GM18520 (cell line): ENCODE data around the gene MAP3K5.

Experiments used
- ATAC-seq: cut with Tn5 transposase; IDR thresholded peaks from one replicate; pipeline ENCODE4 v1.9.1; 2021; ENCODE audit not compliant: unreplicated experiment

MAP3K5 gene

GRCh38 chr6:136751991-136752390, 40.3 kb downstream of the MAP3K5 start:
- no peak for ATAC-seq

GRCh38 chr6:136751522-136751956, 40.7 kb downstream of the MAP3K5 start:
- ATAC-seq, result peak; percentile 92

GRCh38 chr6:136750696-136751521, 41.4 kb downstream of the MAP3K5 start:
- no peak for ATAC-seq

- ATAC-seq, result no peak
Measured at GRCh38 chr6:136749359-136749997, 42.8 kb downstream of the MAP3K5 start.

GRCh38 chr6:136747507-136747906, 44.8 kb downstream of the MAP3K5 start:
- ATAC-seq, result no peak

DNA sequence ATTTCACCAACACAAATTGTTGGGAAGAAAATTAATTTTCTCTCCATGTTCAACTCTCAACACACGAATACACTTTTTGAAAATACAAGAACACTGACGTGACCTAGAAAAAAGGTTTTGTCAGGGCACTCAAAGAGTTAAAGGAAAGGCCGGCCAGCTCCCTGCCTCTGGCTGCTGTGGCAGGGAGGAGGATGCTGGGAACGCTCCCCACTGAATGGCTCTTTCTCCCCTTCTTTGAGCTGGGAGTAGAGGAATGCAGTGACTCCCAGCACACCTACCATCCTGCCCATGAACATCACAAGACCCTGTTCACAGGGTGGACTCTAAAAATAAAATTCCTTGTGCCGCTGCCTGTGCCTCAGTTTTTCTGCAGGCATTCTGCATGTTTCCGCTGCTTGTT, 47.0 kb downstream of the MAP3K5 start:
- no peak for ATAC-seq

DNA sequence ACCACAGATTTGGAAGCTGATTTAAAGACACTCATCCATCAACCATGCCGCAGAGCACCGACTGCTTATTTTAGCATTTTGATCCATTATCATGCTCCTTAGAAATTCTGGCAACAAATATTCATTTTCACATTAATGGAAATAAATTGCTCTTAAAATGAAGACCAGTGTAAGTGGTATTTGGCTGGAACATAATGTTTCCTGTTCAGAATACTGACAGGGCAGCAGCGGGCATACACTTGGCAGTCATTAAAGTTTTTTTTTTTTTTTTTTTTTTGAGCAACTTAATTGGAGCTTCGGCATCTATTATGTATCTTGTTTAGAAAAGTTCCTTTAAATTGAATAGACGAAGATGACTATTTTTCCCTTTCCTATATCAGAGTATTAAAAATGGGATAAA, 47.4 kb downstream of the MAP3K5 start:
- no peak for ATAC-seq

DNA sequence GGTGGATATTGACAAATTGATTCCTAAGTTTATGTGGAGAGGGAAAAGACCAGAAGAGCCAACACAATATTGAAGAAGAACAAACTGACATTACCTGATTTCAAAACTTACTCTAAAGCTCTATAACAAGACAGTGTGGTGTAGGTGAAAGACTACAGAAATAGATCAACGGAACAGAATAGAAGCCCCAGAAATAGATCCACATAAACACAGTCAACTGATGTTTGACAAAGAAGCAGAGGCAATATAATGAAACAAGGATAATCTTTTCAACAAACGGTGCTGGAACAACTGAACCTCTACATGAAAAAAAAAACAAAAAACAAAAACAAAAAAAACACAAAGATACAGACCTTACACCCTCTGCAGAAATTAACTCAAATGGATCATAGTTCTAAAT, 50.2 kb downstream of the MAP3K5 start:
- ATAC-seq, result no peak

DNA sequence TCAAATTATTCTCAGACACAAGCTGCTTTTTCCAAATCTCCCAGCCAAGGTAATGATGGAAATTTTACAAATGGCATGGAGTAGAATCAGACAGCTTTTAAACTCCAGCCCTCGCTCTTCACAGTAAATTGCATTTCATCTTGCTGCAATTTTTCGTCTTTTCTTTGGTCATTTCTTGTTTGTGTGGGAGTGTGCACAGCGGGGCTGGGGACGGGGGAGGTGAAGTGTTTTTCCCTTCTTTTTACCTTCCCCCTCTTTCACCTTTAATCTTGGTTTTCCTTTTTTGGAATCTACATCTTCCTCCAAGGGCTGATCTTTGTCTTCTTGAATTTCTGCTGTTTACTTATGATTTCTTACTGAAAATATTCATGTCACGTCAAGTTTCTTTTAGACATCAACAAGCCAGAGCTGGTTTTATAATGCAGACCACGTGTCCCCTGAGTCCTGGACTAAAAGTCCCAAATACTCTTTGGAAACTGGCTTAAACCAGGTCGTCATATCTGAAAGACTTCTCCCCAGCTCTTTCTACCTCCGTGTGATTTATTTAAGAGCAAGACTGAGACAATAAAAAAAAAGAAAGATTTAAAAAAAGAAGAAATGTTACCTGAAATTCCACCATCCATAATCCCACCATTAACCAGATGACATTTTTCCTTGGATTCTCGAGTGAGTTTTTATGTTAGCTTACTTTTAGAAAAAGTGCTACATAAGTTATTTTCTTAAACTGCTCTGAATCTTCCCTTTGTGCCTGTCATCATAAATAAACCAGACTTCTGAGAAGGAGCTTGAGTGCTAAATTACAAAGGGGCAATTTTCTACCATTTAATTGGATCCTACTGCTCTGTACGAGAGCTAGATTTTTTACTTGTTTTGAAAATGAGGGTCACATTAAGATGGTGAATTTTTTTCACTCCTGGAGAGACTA, 52.0 kb downstream of the MAP3K5 start:
- ATAC-seq, result no peak

- ATAC-seq, result no peak
Measured at GRCh38 chr6:136739501-136739900, 52.8 kb downstream of the MAP3K5 start.

DNA sequence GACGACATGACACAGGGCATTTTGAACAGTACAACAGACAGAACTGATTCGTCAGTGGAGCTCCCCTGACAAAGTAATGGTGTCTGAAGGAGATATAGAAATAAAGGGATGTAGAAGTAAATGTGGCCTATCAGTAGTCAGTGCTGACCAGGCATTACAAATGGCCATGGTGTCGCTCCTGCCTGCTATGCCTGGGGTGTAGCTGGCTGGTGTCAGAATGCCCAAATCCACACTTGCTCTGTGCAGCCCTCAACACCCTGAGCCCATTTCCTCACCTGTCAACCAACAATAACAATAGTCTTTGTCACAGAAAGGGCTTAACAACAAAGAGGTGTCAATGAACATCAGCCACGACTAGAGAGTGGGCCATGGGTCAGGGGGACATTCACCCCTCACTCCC, 53.2 kb downstream of the MAP3K5 start:
- no peak for ATAC-seq

GRCh38 chr6:136738692-136739057, 53.6 kb downstream of the MAP3K5 start:
- ATAC-seq, result no peak

DNA sequence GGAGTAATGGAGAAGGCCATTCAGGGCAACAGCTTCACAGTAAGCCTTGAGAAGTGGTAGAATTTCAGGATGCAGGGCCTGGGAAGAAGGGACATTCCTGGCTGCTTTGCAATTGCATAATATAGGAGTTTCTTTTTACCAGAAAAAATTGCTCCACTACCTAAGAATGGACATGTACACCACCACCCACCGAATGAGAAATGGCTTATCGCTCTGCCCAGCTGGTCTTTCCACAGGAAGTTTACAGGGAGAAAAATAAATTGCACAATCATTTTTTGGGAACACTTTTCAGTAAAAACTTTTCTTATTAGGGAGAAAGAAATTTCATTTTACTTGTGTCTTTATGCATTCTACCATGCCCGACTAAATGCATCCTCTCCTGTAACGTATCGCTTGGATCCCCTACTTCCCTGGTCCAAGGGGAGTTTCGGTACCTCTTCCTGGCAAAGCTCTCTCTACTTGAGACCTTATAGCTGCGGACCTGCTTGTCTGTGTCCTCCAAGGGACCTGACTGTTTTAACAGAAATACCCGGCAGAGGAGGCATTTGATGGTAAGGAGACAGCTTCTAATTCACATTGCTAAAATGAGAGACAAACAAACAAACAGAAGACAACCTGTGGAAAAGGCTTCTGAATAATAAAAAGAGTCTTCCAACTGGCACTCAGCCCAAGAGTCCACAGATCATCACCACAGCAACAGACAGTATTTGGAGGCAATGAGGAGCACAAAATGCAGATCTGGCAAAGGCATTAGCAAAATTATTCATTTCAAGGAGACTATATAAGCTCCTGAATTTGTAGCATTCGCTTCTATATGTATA, 54.2 kb downstream of the MAP3K5 start:
- ATAC-seq, result no peak

GRCh38 chr6:136737374-136737844, 54.9 kb downstream of the MAP3K5 start:
- no peak for ATAC-seq

DNA sequence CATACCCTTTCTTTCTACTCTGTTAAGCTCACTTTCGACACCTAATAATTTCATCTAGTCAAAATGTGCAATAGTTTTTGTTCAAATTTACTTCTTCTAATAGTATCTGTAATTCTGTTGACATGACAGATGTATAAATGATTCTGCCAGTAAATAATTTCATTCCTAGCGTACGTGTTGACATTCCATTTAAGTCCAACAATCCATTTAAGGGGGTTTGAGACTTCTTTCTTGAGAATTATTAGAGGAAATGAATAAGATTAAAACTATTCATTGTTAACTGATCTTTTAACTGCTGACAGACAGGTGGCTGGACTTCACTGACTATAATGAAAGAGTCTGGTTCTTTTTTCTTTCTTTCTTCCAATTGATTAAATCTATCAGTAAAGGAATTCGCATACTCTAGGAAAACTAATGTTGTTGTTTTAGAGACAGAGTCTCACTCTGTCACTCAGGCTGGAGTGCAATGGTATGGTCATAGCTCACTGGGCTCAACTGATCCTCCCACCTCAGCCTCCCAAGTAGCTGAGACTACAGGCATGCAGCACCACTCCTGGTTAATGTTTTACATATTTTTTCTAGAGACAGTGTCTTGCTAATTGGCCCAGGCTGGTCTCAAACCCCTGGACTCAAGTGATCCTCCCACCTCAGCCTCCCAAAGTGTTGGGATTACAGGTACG, 55.9 kb downstream of the MAP3K5 start:
- no peak for ATAC-seq

DNA sequence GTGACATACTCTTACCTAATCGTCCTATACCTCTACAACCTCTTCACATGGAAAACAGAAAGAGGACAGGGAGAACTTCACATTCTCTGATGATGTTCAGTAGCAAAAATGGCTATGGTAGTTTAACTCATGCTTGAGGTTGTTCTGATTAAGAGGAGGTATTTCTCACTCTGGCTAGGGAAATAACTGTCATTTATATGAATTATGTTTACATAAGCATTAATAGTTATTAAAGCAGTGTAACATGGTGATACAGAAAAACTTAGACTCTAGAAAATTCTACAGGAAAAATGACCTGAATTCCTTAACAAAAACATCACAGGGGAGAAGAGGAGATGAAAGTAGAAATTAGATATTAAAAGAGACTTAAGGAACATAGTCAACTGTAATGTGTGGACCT, 57.3 kb downstream of the MAP3K5 start:
- no peak for ATAC-seq

DNA sequence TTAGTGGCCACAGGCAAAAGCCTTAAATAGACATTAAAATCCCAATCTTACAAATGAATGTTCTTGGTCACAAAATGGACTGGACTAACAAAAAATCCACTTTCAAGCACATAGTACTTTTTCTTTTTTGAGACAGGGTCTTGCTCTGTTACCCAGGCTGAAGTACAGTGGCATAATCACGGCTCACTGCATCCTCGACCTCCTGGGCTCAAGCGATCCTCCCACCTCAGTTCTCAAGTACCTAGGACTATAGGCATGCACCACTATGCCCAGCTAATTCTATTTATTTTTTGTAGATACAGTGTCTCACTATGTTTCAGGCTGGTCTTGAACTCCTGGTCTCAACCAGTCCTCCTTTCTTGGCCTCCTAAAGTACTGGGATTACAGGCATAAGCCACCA, 59.4 kb downstream of the MAP3K5 start:
- ATAC-seq, result no peak

- ATAC-seq, result no peak
Measured at GRCh38 chr6:136729832-136730231, 62.4 kb downstream of the MAP3K5 start.

DNA sequence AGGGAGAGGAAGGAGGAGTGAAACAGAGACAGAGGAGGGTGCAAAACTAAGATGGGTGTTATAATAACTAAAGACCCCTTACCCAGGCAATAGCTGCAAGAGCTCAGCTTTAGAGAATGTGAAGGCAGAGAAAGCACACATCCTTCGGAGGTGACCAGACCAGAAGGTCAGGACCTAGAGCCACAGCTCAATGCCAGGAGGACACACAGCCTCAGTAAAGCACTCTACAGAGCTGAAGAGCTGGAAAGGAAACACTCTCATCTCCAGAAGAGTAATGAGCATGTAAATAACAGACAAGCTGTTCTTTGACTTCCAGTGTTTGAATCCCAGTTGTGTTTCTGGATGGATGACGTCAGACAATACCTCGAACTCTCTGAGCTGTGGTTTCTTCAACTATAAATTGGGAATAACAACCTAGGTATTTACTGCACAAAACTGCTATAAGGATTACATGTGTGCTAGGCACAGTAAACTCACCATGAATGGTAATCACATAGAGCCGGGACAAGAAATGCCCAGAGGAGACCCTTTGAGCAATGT, 63.2 kb downstream of the MAP3K5 start:
- no peak for ATAC-seq
